ENCODE measurements around the gene AHDC1. TPM values are rescaled to one million over a fixed set of nuclear protein-coding genes. Genes with fewer than 3 reads are reported as not detected.

The AHDC1 gene
- total and polyA plus RNA-seq, 2 of the 13 experiments (the other 11 are each of a cell fraction or from before 2014, with no cell fraction given), result 1.0 to 2.7 TPM

DNA sequence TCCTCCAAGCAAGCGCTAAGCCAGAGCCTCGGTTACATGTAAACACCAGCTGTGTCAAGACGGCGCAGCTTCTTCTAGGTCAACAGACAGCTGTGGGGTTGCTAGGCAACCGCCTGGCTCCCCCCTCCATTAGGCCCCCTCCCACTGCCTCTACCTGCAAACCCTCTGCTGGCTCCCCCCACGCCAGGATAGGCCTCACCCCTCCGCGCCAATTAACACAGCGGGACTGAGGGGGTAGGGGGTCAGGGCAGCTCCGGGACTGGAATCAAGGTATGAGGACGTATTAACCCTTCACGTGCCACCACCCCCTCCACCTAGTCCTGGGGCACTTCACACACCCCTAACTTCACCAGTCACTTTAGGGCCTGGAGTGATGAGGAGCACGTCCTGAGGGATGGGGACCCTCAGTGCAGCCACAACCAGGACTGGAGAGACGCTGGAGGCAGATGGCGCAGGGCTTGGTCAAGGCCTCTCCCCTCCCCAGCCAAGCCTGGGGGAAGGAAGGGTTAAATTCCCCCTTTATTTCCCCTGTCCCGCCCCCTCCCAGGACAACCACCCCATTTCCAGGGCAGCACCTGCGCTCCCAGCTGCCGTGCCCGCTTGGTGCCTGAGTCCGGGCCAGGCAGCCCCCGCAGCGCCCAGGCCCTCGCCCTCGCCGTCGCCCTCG lies 76.6 kb downstream of the AHDC1 start (continued):
- TF ChIP-seq, protein P1, sequence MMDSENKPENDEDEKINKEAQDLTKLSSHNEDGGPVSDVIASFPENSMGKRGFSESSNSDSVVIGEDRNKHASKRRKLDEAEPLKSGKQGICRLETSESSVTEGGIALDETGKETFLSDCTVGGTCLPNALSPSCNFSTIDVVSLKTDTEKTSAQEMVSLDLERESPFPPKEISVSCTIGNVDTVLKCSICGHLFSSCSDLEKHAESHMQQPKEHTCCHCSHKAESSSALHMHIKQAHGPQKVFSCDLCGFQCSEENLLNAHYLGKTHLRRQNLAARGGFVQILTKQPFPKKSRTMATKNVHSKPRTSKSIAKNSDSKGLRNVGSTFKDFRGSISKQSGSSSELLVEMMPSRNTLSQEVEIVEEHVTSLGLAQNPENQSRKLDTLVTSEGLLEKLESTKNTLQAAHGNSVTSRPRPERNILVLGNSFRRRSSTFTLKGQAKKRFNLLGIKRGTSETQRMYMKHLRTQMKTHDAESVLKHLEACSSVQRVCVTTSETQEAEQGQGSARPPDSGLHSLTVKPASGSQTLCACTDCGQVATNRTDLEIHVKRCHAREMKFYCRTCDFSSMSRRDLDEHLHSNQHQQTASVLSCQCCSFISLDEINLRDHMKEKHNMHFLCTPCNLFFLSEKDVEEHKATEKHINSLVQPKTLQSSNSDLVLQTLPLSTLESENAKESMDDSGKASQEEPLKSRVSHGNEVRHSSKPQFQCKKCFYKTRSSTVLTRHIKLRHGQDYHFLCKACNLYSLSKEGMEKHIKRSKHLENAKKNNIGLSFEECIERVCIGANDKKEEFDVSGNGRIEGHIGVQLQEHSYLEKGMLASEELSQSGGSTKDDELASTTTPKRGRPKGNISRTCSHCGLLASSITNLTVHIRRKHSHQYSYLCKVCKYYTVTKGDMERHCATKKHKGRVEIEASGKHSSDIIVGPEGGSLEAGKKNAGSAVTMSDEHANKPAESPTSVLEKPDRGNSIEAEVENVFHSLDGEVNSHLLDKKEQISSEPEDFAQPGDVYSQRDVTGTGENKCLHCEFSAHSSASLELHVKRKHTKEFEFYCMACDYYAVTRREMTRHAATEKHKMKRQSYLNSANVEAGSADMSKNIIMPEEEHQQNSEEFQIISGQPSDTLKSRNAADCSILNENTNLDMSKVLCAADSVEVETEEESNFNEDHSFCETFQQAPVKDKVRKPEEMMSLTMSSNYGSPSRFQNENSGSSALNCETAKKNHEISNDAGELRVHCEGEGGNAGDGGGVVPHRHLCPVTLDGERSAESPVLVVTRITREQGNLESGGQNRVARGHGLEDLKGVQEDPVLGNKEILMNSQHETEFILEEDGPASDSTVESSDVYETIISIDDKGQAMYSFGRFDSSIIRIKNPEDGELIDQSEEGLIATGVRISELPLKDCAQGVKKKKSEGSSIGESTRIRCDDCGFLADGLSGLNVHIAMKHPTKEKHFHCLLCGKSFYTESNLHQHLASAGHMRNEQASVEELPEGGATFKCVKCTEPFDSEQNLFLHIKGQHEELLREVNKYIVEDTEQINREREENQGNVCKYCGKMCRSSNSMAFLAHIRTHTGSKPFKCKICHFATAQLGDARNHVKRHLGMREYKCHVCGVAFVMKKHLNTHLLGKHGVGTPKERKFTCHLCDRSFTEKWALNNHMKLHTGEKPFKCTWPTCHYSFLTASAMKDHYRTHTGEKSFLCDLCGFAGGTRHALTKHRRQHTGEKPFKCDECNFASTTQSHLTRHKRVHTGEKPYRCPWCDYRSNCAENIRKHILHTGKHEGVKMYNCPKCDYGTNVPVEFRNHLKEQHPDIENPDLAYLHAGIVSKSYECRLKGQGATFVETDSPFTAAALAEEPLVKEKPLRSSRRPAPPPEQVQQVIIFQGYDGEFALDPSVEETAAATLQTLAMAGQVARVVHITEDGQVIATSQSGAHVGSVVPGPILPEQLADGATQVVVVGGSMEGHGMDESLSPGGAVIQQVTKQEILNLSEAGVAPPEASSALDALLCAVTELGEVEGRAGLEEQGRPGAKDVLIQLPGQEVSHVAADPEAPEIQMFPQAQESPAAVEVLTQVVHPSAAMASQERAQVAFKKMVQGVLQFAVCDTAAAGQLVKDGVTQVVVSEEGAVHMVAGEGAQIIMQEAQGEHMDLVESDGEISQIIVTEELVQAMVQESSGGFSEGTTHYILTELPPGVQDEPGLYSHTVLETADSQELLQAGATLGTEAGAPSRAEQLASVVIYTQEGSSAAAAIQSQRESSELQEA (CRISPR knock-in tag; IDR thresholded peaks at IDR 0.05; ENCODE audit: not compliant biosample characterization), result no peak
- TF ChIP-seq ARNTL (CRISPR knock-in tag; IDR thresholded peaks at IDR 0.05) (no peak), ZNF138 (CRISPR knock-in tag; IDR thresholded peaks at IDR 0.05; ENCODE audit: low read depth) (peak; percentile 84; the same call in 1 of the 2 replicates), REL (CRISPR knock-in tag; conservative IDR thresholded peaks at IDR 0.05) (no peak), THRA (CRISPR knock-in tag; IDR thresholded peaks at IDR 0.05; ENCODE audit: borderline replicate concordance) (no peak), NCOA5 (CRISPR knock-in tag; IDR thresholded peaks at IDR 0.05) (no peak), FOXO1 (CRISPR knock-in tag; IDR thresholded peaks at IDR 0.05) (no peak; the same call in 1 of the 2 replicates), ZNF205 (CRISPR knock-in tag; IDR thresholded peaks at IDR 0.05) (no peak), MIER2 (CRISPR knock-in tag; IDR thresholded peaks at IDR 0.05) (no peak), ARNT (IDR thresholded peaks at IDR 0.05) (no peak), ZBTB7A (CRISPR knock-in tag; IDR thresholded peaks at IDR 0.05) (no peak), ZNF724P (CRISPR knock-in tag; IDR thresholded peaks at IDR 0.05; ENCODE audit: borderline replicate concordance) (no peak)
- TF ChIP-seq, protein P2, sequence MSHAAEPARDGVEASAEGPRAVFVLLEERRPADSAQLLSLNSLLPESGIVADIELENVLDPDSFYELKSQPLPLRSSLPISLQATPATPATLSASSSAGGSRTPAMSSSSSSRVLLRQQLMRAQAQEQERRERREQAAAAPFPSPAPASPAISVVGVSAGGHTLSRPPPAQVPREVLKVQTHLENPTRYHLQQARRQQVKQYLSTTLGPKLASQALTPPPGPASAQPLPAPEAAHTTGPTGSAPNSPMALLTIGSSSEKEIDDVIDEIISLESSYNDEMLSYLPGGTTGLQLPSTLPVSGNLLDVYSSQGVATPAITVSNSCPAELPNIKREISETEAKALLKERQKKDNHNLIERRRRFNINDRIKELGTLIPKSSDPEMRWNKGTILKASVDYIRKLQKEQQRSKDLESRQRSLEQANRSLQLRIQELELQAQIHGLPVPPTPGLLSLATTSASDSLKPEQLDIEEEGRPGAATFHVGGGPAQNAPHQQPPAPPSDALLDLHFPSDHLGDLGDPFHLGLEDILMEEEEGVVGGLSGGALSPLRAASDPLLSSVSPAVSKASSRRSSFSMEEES (CRISPR knock-in tag; IDR thresholded peaks at IDR 0.05), result no peak
- TF ChIP-seq, protein P3, sequence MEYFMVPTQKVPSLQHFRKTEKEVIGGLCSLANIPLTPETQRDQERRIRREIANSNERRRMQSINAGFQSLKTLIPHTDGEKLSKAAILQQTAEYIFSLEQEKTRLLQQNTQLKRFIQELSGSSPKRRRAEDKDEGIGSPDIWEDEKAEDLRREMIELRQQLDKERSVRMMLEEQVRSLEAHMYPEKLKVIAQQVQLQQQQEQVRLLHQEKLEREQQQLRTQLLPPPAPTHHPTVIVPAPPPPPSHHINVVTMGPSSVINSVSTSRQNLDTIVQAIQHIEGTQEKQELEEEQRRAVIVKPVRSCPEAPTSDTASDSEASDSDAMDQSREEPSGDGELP (IDR thresholded peaks at IDR 0.05; ENCODE audit: borderline replicate concordance, low read depth), result peak; percentile 97
- TF ChIP-seq, protein P4, sequence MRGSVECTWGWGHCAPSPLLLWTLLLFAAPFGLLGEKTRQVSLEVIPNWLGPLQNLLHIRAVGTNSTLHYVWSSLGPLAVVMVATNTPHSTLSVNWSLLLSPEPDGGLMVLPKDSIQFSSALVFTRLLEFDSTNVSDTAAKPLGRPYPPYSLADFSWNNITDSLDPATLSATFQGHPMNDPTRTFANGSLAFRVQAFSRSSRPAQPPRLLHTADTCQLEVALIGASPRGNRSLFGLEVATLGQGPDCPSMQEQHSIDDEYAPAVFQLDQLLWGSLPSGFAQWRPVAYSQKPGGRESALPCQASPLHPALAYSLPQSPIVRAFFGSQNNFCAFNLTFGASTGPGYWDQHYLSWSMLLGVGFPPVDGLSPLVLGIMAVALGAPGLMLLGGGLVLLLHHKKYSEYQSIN (CRISPR knock-in tag; IDR thresholded peaks at IDR 0.05; ENCODE audit: borderline replicate concordance), result no peak

Measured in HepG2 (cell line).